HepG2 (cell line): Measurements from ENCODE around the gene KRT3.

Source experiments
- EZH2 ChIP-seq: conservative IDR thresholded peaks from 2 replicates; pipeline ENCODE4 v1.6.1; 2012; ENCODE audit warnings: mild to moderate bottlenecking, low read depth, low read length, moderate library complexity
- PAWR ChIP-seq: sonication (generic); formaldehyde crosslinking; IDR thresholded peaks from 2 replicates; pipeline ENCODE4 v1.4.0; 2020; ENCODE audit warnings: missing genetic modification reagents, mild to moderate bottlenecking, borderline replicate concordance
- ZNF292 ChIP-seq: sonication (generic); formaldehyde crosslinking; IDR thresholded peaks from 2 replicates; pipeline ENCODE4 v1.8.1; 2022; ENCODE audit warnings: mild to moderate bottlenecking, low read depth, missing genetic modification reagents, borderline replicate concordance
- ZNF749 ChIP-seq: sonication (generic); formaldehyde crosslinking; IDR thresholded peaks from 2 replicates; pipeline ENCODE4 v1.8.0; 2022; ENCODE audit warnings: mild to moderate bottlenecking, missing genetic modification reagents, moderate library complexity, borderline replicate concordance
- ZNF792 ChIP-seq: IDR thresholded peaks from 2 replicates; pipeline ENCODE4 v1.6.1; 2016

DNA sequence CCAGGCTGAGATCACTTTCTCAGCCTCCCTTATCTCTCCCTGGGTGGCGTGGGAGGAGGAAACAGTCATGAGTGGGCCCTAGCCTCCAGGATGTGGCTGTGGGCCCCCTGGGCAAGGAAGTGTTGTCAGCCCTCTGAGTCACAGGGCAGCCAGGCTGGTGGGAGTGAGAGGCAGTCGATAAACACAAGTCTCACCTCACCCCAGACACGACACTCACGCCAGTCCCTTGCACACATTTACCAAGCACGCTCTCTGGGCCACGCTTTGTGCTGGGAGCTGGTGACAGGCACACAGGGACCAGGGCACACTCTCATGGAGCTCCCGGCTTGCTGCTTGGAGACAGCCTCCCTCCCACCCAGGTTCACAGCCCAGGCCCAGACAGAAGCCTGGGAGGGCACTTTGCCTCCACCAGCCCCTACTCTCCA lies 40.1 kb upstream of the KRT3 start:
- TF ChIP-seq EZH2 (no peak), PAWR (CRISPR knock-in tag) (no peak), ZNF749 (no peak), ZNF792 (CRISPR knock-in tag) (no peak), ZNF292 (CRISPR knock-in tag) (no peak)
